GM12801 (cell line): ENCODE results near the gene F7.

Experiments used
- CTCF ChIP-seq: IDR thresholded peaks from one replicate; pipeline ENCODE4 v1.5.1; 2011; ENCODE audit warnings: control low read depth; ENCODE audit not compliant: insufficient read length; ENCODE audit errors: extremely low read depth

Gene F7

GRCh38 chr13:113140677-113141600 lies 35.3 kb downstream of the F7 start:
- no peak for TF ChIP-seq CTCF

- TF ChIP-seq CTCF, result no peak
These were observed 36.0 kb downstream of the F7 start for GRCh38 chr13:113141601-113141970.

- TF ChIP-seq CTCF, result no peak
These were observed 37.3 kb downstream of the F7 start for GRCh38 chr13:113142876-113143275.

- no peak for TF ChIP-seq CTCF
These were observed 38.1 kb downstream of the F7 start for GRCh38 chr13:113143466-113144254.

- no peak for TF ChIP-seq CTCF
These were observed 38.7 kb downstream of the F7 start for GRCh38 chr13:113144255-113144629.

GRCh38 chr13:113145496-113145895 lies 39.9 kb downstream of the F7 start:
- TF ChIP-seq CTCF, result no peak

GRCh38 chr13:113145911-113146598 lies 40.5 kb downstream of the F7 start:
- no peak for TF ChIP-seq CTCF
